ENCODE data around the gene ASB16.
A peak's percentile ranks its signal among the peaks of the same experiment; 100 is the strongest.

The ASB16 gene

DNA sequence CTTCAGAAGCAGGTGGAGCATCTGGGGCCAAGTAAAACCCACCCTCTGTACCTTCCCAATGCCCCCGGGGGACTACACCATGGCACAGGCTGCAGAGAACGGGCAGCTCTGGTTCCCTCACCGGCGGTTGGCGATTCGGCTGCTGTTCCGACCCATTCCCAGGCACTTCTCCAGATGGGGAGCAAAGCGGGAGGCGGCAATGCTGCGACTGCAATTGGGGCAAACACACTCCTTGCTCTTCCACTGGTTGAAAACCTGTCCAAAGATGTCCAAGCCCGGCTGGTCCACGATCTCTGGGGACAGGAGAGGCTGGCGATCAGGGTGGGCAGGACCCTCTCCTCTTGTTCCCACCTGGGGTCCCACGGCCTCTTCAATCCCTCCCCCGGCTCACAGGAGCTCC, 26.6 kb downstream of the ASB16 start:
- no peaks in the 10 kb centered on the region for H3K36me3 ChIP-seq (ENCODE audit: control insufficient read depth, insufficient read depth, low read length)
- H2AFZ ChIP-seq = no peak overlapping the region
- no peak overlapping the region for H3K4me2 ChIP-seq (ENCODE audit: low read length)
- H3K27ac ChIP-seq = no peak overlapping the region
- H3K4me1 ChIP-seq = peaks cover 5% of the 10 kb centered on the region
- H3K79me2 ChIP-seq = no peaks in the 10 kb centered on the region
- H3K4me3 ChIP-seq (ENCODE audit: low read depth, low read length) = no peak overlapping the region
- no peaks in the 10 kb centered on the region for H3K9me3 ChIP-seq (ENCODE audit: control insufficient read depth, low read length)
- H3K27me3 ChIP-seq (ENCODE audit: control insufficient read depth, insufficient read depth, low read length) = no peaks in the 10 kb centered on the region
- no peak overlapping the region for H3K9ac ChIP-seq
- TF ChIP-seq, protein P1, sequence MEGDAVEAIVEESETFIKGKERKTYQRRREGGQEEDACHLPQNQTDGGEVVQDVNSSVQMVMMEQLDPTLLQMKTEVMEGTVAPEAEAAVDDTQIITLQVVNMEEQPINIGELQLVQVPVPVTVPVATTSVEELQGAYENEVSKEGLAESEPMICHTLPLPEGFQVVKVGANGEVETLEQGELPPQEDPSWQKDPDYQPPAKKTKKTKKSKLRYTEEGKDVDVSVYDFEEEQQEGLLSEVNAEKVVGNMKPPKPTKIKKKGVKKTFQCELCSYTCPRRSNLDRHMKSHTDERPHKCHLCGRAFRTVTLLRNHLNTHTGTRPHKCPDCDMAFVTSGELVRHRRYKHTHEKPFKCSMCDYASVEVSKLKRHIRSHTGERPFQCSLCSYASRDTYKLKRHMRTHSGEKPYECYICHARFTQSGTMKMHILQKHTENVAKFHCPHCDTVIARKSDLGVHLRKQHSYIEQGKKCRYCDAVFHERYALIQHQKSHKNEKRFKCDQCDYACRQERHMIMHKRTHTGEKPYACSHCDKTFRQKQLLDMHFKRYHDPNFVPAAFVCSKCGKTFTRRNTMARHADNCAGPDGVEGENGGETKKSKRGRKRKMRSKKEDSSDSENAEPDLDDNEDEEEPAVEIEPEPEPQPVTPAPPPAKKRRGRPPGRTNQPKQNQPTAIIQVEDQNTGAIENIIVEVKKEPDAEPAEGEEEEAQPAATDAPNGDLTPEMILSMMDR (IDR thresholded peaks at IDR 0.05) = no peak

DNA sequence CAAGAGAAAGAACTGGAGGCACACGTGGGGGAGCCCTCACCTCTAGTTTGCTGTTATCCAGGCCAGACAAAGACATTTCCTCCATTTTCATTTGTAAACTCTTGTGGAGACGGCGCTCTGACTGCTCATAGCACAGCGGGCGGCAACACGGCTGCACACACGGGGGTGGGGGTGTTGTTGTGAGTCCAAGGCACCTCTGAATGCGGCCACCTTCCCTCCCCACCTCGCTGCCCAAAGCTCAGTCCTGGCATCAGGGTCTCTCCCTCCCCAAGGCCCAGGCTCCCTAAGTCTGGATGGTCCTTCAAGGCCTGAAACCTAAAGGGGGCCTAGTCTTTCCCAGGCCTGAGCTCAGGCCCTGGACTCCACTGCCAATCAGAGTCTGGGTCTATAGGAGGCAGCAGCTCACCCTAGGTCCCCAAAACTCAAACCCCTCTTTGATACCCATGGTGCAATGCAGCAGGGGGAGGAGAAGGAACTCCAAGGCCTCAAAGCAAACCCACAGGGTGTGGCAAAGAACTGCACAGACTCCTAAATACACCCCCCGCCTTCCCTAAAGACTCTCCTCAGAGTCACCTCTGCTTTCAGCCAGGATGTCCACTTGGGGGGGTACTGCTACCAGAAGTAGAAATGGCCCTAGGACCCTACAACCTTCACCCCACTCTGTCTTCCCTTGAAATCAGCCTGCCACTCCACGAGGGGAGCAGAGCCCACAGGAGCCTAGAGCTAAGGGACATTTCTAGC, 27.6 kb downstream of the ASB16 start:
- Histone ChIP-seq H3K79me2 (no peaks in the 10 kb centered on the region), H3K4me1 (peaks cover 5% of the 10 kb centered on the region), H2AFZ (peak overlapping the region; percentile 39), H3K4me2 (ENCODE audit: low read length) (peak overlapping the region; percentile 89), H3K9ac (peak overlapping the region; percentile 72), H3K4me3 (ENCODE audit: low read depth, low read length) (peak overlapping the region; percentile 69), H3K9me3 (ENCODE audit: control insufficient read depth, low read length) (no peaks in the 10 kb centered on the region), H3K27me3 (ENCODE audit: control insufficient read depth, insufficient read depth, low read length) (no peaks in the 10 kb centered on the region), H3K27ac (peak overlapping the region; percentile 82), H3K36me3 (ENCODE audit: control insufficient read depth, insufficient read depth, low read length) (no peaks in the 10 kb centered on the region)
- TF ChIP-seq, protein P1 (IDR thresholded peaks at IDR 0.05) = no peak

DNA sequence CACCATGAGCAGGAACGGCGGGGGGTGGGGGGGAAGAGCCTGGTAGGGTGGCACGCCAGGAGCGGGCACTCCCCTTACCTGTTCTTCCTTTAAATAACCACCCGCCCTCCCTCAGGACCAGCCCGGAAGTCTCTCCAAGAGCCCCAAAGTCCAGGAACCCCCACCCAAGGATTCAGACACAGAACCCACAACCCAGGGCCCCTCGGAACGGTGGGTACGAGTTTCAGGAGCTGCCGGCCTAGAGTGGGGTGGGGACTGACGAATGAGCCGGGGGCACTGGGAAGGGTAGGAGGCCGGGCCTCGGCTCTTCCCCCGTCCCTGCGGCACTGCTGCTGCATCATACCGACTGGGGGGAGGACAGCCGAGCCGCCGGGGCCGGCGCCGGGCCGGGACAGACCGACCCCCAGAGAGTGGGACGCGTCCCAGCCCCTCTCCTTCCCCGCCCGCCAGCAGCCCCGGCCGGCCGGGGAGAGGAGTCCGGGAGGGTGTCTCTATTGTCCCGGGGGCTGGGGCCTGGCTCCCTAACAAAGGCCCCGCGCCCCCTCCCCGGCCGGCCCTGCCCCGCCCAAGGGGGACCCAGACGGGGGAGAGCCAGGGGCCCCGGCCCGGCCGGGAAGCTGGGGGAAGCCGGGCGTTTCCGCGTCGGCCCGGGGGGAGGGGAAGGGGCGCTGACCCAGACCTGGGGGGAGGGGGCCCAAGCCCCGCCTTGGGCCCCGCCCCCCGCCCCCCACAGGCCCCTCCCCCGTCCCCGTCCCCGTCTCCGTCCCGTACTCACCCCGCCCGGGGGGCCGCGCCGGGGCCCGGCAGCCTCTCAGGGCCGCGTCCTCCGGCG, 28.4 kb downstream of the ASB16 start:
- H3K27me3 ChIP-seq (ENCODE audit: control insufficient read depth, insufficient read depth, low read length) = no peaks in the 10 kb centered on the region
- peak overlapping the region; percentile 89 for H3K4me2 ChIP-seq (ENCODE audit: low read length)
- H2AFZ ChIP-seq = peak overlapping the region; percentile 39
- peak overlapping the region; percentile 82 for H3K27ac ChIP-seq
- H3K36me3 ChIP-seq (ENCODE audit: control insufficient read depth, insufficient read depth, low read length) = no peaks in the 10 kb centered on the region
- peak overlapping the region; percentile 72 for H3K9ac ChIP-seq
- peaks cover 11% of the 10 kb centered on the region for H3K4me1 ChIP-seq
- TF ChIP-seq, protein P1 (IDR thresholded peaks at IDR 0.05) = no peak
- H3K79me2 ChIP-seq = no peaks in the 10 kb centered on the region
- H3K4me3 ChIP-seq (ENCODE audit: low read depth, low read length) = peak overlapping the region; percentile 69
- H3K9me3 ChIP-seq (ENCODE audit: control insufficient read depth, low read length) = no peaks in the 10 kb centered on the region

DNA sequence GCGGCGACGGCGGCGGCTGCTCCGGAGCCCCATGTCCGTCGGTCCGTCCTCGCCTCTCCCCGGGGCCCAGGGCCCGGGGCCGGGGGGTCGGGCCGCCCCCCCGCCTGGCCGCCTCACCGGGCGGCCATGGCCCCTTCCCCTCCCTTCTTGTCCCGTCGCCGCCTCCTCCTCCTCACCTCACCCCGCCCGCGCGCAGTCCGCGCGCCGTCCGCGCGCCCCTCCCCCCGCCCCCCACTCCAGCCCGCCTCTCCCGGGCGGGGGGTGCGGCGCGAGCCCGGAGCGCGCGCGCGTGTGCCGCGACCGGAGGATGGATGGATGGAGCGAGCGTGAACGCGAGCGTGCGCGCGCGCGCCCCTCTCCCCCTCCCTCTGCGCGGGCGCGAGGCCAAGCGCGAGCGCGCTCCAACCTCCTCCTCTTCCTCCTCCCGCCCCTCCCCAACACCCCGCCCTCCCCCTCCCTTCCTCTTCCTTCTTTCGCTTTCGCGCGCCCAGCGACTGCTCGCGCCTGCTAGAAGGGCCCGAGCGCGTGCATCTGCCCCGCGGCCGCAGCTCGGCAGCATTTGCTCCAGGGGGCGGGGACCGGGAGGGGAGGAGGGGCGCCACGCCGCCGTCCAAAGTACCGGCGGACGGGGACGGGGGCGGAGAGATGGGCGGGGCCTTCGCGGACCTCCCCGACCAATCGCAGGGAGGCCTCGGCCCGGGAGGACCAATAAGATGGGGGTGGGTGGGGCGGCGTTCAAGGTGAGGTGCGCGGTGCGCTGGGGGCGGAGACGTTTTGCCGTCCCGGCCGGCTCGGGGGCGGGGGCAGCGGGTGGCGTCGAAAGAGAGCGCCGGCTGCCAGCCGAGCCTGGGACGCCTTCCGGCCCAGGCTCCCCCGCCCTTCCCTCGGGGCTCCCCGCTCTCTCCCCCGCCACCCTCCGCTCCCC, 29.3 kb downstream of the ASB16 start, which contains the start of gene ATXN7L3:
Gene ATXN7L3, minus strand, starts transcription at position 332 of the 925 bp plus-strand sequence. CDS start 1,814 bp downstream, outside the sequence.
- H3K9ac ChIP-seq = peak within 1 kb of the TSS; percentile 94
- peak within 1 kb of the TSS; percentile 85 for H3K4me3 ChIP-seq (ENCODE audit: low read depth, low read length)
- H3K4me2 ChIP-seq (ENCODE audit: low read length) = peak within 1 kb of the TSS; percentile 99
- H3K79me2 ChIP-seq = no peaks in the 10 kb centered on the region
- H3K9me3 ChIP-seq (ENCODE audit: control insufficient read depth, low read length) = no peaks in the 10 kb centered on the region
- H3K27ac ChIP-seq = peak within 1 kb of the TSS; percentile 90
- TF ChIP-seq, protein P1 (IDR thresholded peaks at IDR 0.05) = no peak
- H3K27me3 ChIP-seq (ENCODE audit: control insufficient read depth, insufficient read depth, low read length) = no peaks in the 10 kb centered on the region
- H3K4me1 ChIP-seq = peaks cover 11% of the 10 kb centered on the region
- peak within 1 kb of the TSS; percentile 98 for H2AFZ ChIP-seq
- no peaks in the 10 kb centered on the region for H3K36me3 ChIP-seq (ENCODE audit: control insufficient read depth, insufficient read depth, low read length)

Measured in parathyroid adenoma (tissue), 2 donors.